Prostate gland (tissue), 2 donors: ENCODE results near the gene ABCA9. TPM values are rescaled to one million over a fixed set of nuclear protein-coding genes. Genes with fewer than 3 reads are reported as not detected.

Experiments
- DNase-seq: peaks from one replicate; pipeline ENCODE4 v3.0.0-alpha.2; 2019; ENCODE audit warnings: low spot score
- H3K27ac ChIP-seq, 2 donors: fragments of 200-600 bp; sonication (generic); 2 replicates each; pipeline ENCODE4 v1.5.1; 2017 to 2019
- H3K27me3 ChIP-seq: fragments of 200-600 bp; sonication (generic); replicated peaks from 2 replicates; pipeline ENCODE4 v1.5.1; 2019; ENCODE audit not compliant: insufficient read depth
- H3K36me3 ChIP-seq, 2 donors: fragments of 200-600 bp; sonication (generic); 1 replicate in 1 of 2; 2 replicates in 1 of 2; pipeline versions ENCODE4 v1.5.1 to v1.8.1; 2017 to 2019
- H3K4me1 ChIP-seq: fragments of 200-600 bp; sonication (generic); replicated peaks from 2 replicates; pipeline ENCODE4 v1.5.1; 2019
- H3K4me3 ChIP-seq, 2 donors: fragments of 200-600 bp; sonication (generic); 2 replicates each; pipeline ENCODE4 v1.5.1; 2017 to 2019
- H3K9me3 ChIP-seq: fragments of 200-600 bp; sonication (generic); 2 replicates; pipeline ENCODE4 v1.5.1; 2017
- CTCF ChIP-seq, 4 experiments: fragments of 200-600 bp in 2 of 4; fragments of 450-650 bp in 2 of 4; sonication (generic) in 2 of 4; IDR thresholded peaks; 1 replicate in 3 of 4; 2 replicates in 1 of 4; pipeline ENCODE4 v1.5.1; 2016 to 2019; ENCODE audit warnings: antibody characterized with exemption in 4 of 4, mild to moderate bottlenecking in 2 of 4, moderate library complexity in 2 of 4
- POLR2A ChIP-seq: fragments of 450-650 bp; IDR thresholded peaks from one replicate; pipeline ENCODE4 v1.6.1; 2016; ENCODE audit warnings: antibody characterized with exemption, mild to moderate bottlenecking
- POLR2AphosphoS5 ChIP-seq: sonication (generic); formaldehyde crosslinking; IDR thresholded peaks from one replicate; pipeline ENCODE4 v1.6.1; 2017; ENCODE audit warnings: antibody characterized with exemption
- WGBS: methylation state at CpG from one replicate; pipeline ENCODE4 v1.1.5; 2018; 5-methylcytosine and 5-hydroxymethylcytosine counted together
- intact Hi-C: fragments of 100-400 bp; cut with DNase I; formaldehyde crosslinking; loops from one replicate; pipeline ENCODE4 v1.14.2; 2022
- microRNA-seq: library from miRNA; unstranded; fragments of <30 nt; microRNA quantifications from one replicate; pipeline ENCODE4, GENCODE V29; 2016
- small RNA-seq, 2 donors: library from RNA; depleted of rRNA; stranded (forward); fragments of <200 nt; gene quantifications; one replicate each; pipeline ENCODE3, GENCODE V24; 2016
- total RNA-seq, 2 donors: library from RNA; depleted of rRNA; stranded (reverse); fragments of >200 nt; gene quantifications; one replicate each; pipeline ENCODE4 v1.1.0, GENCODE V29; 2016

ABCA9 gene
- total RNA-seq, 2 donors from 2014 or later = 0.41 to 5.6 TPM

- no peak for TF ChIP-seq POLR2AphosphoS5
- TF ChIP-seq POLR2A = no peak
- no peak for TF ChIP-seq CTCF (IDR thresholded peaks at IDR 0.05)
- WGBS = 61% methylated on average over 4 of the region's 4 CpGs
- intact Hi-C loops = no loop called here
- Histone ChIP-seq H3K9me3 (no peaks in the 10 kb centered on the region), H3K27me3 (no peaks in the 10 kb centered on the region), H3K4me1 (no peaks in the 10 kb centered on the region), H3K27ac (no peak overlapping the region), H3K36me3 (no peaks in the 10 kb centered on the region), H3K4me3 (no peak overlapping the region)
- no peak for DNase-seq
Measured at GRCh38 chr17:68927516-68927915, 133.2 kb downstream of the ABCA9 start.

- WGBS = 79% methylated on average over 9 of the region's 9 CpGs
- Histone ChIP-seq H3K4me3 (no peak overlapping the region), H3K36me3 (no peaks in the 10 kb centered on the region), H3K4me1 (no peaks in the 10 kb centered on the region), H3K27ac (no peak overlapping the region), H3K9me3 (no peaks in the 10 kb centered on the region), H3K27me3 (no peaks in the 10 kb centered on the region)
- no peak for DNase-seq
- TF ChIP-seq POLR2AphosphoS5 (no peak), POLR2A (no peak), CTCF (IDR thresholded peaks at IDR 0.05) (no peak)
- intact Hi-C loops = no loop called here
Measured at GRCh38 chr17:68924793-68925720, 135.7 kb downstream of the ABCA9 start.

Small RNA genes lying within 50 kb of the gene (microRNA-seq; reads per million reads assigned to microRNA genes)
- gene MIR4524A = not detected
- not detected for gene MIR4524B

Small RNA genes lying within 50 kb of the gene (small RNA-seq; reads per million reads assigned to genes)
- gene MIR4524B = 0 reads per million in 2 donors

Other genes starting within 250 kb of the ABCA9 start
- gene ABCA8, start 105.5 kb downstream of the ABCA9 start, total RNA-seq = 100 to 1,000 TPM in 1 of 2 donors, 1 to 10 TPM in 1; 7.8 to 111 TPM
- gene ABCA6, start 81.0 kb upstream of the ABCA9 start, total RNA-seq = 10 to 100 TPM in 1 of 2 donors, 1 to 10 TPM in 1; 3.2 to 10.1 TPM
- gene ABCA10, start 167.9 kb upstream of the ABCA9 start, total RNA-seq = 1 to 10 TPM in 1 of 2 donors, under 1 TPM in 1; 0.59 to 6.6 TPM